NCI-H1048 (cell line): ENCODE results near the gene KCNH3.

ENCODE experiments used
- DNase-seq: peaks from one replicate; lab custom pipeline; 2025; lab: John Stamatoyannopoulos, UW

Gene KCNH3

DNA sequence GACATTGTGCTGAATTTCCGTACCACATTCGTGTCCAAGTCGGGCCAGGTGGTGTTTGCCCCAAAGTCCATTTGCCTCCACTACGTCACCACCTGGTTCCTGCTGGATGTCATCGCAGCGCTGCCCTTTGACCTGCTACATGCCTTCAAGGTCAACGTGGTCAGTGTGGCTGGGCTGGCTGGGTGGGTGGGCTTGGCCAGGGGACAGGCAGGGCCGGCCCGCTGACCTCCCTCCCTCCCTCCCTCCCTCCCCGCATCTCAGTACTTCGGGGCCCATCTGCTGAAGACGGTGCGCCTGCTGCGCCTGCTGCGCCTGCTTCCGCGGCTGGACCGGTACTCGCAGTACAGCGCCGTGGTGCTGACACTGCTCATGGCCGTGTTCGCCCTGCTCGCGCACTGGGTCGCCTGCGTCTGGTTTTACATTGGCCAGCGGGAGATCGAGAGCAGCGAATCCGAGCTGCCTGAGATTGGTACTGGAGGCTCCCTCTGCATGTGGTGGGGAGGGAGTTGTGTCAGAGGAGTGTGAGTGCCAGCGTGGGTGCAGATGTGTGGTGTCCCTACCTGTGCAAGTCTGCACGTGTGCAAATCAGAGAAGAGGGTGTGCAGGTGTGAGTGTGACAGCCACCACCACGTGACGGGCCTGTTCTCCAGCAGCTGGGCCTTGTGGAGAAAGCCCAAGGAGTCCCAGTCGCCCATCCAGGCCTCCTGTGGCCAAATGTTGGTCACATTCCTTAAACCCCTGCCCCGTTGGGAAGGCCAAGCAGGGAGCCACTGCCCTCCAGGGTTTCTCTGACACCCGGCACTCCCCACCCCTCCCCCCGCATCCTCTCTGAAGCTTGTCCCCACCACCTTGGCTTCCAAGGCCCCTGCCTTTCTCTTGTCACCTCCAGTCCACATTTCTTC is 5.3 kb downstream of the KCNH3 start:
- DNase-seq: no peak

DNA sequence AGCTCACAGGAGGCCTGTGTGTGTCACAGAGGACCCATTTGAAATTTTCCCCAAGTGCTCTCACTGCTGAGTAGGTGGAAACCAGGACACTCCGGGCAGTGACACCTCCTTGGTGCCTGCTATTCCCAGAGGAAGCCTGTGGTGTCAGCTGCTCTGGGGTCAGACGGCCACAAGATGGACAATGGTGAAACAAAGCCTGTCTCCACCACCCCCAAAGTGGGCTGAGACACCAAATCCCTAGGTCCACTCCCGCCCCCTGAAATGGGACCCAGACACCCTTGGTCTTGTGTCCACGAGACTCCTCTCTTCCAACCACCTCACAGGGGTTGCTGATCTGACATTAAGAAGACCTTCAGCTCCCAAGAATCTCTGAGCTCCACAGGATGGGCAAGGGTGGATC is 7.0 kb downstream of the KCNH3 start:
- DNase-seq: no peak

DNA sequence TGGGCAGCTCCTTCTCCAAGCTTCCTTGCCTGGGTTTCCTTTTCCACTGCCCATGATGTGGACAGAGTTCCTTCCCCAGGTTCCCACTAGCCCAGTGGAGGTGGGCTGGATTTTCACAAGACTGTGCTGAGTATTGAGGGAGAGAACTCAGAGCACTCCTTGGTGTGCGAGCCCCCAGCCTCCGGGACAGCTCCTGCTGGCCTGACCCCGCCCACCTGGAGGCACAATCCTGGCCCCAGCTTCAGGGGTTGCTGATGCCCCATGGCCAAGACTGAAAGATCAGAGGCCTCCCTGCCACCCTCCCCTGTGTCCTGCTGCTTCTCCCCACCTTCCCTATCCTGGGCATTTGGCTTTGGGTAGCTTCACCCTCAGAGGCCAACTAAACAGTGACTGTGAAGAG is 7.7 kb downstream of the KCNH3 start:
- no peak for DNase-seq

DNA sequence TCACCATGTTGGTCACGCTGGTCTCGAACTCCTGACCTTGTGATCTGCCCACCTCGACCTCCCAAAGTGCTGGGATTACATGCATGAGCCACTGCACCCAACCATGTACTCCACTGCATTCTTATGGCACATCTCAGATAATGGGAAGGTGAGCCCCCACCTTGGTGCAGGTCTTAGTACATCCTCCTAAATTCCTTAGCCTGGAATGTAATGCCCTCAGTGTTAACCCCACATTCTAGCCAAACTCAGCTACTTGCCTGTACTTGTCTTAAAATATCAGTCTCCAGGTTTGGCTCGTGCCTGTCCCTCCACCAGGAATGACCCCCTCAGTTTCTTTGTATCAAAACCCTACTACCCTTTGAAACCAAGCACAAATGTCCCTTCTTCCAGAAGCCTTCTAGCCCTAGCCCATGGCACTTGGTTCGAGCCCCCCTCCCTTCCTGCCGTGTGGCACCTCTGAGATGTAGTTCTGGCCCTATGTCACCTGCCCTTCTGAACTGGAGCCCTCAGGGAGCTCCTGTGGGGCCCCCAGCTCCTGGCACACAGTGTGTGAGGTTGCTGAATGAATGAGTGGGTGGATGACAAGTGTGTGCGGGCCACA is 8.4 kb downstream of the KCNH3 start:
- DNase-seq: no peak

DNA sequence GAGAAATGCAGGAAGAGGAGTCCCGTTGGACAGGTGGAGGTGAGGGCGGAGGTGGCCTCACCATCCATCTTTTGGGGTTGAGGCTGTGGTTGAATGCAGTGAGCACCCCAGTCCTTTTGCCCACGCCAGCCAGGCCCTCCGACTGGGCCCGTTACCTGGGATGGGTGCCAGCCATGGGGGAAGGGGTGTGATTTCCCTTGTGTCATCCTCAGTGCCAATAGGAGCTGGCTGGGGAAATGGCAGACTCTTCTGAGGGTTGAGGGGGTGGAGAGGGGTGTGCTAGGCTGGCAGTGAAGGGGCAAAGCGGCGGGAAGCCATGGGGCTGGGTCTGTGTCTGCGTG is 9.6 kb downstream of the KCNH3 start:
- no peak for DNase-seq

- DNase-seq: no peak
Observed at GRCh38 chr12:49548822-49549648, 10.2 kb downstream of the KCNH3 start.

DNA sequence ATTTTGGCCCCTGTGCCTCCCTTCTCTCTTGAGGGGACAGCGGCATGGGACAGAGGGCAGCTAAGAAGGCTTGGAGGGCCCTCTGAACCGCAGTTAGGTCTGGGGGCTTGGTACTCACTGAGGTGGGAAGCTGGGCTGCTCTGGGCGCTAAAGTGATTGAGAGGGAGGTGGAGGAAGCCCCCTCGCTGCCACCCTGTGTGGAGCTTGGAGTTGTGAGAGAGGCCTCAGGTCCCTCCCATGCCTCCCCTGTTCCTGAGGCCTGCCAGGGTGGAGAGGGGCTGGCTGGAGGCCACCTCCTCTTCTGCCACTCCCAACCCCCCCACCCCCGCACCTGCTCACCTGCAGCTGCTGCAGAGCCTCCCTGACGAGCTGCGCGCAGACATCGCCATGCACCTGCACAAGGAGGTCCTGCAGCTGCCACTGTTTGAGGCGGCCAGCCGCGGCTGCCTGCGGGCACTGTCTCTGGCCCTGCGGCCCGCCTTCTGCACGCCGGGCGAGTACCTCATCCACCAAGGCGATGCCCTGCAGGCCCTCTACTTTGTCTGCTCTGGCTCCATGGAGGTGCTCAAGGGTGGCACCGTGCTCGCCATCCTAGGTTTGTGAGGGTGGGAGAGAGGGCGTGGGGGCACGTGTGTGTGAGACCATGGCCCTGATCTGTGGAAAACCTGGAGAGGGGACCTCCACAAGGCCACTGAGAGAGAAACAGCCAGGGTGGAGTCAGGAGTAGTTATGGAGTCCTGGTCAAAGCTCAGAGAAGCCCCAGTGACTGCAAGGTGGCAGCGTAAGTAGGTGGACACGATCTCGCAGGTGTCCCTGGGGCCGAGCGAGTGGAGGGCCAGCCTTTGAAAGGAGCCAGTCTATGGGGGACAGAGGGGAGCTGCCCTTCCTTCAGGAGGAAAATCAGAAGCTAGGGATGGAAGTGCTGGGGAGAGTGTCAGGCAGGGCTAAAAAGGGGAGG is 11.2 kb downstream of the KCNH3 start:
- no peak for DNase-seq

GRCh38 chr12:49550693-49551252 is 11.9 kb downstream of the KCNH3 start:
- DNase-seq: no peak

DNA sequence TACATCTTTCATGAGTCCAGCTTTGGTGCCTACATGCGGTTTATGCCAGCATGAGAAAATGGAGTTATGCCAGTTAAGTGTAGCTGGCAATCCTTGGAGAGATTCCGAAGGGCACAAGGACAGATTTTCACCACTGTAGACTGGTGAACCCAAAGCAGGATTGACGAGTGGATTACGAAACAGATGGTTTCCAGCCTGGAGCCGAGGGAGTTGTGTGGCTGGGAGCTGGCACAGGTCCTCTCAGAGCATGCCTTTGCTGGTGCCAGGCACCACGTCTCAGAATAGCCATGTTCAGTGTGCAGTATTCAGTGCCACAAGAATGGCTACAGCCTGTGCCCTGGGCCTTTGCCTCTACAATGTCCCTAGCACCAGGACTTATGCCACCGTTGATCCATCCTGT is 13.2 kb downstream of the KCNH3 start:
- DNase-seq: no peak

DNA sequence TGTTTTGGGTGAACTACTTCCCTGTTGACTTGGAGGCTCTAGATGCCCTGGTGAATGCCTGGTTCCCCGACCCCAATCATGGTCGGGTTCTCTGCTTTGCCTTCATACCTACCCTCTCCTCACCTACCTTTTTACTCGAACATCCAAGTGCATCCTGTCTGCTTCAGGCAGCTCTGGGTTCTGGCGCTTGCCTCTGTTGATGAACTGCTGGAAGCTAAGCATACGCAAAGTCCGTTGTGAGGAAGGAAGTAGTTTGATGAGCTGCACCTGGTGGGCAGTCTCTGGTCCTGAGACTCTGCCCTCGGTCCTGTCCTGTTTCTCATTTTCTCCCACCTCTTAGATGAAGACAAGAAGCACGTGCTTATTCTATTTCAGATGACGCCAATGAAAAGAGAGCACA is 13.6 kb downstream of the KCNH3 start:
- no peak for DNase-seq

DNA sequence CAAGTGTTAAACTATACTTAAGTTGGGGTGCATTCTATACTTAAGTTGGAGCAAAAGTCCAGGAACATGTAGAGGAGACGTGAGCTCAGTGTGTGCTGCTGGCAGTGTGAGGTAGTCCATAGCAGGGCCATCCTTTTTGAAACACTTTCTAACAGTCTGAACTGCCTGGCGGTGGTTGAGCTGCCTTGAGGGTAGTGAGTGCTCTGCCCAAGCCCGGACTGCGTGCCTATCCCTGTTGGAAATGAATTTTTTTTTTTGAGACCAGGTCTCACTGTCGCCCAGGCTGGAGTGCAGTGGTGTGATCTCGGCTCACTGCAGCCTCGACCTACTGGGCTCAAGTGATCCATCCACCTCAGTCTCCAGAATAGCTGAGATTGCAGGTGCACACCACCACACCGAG is 14.1 kb downstream of the KCNH3 start:
- DNase-seq: no peak

- no peak for DNase-seq
Observed at GRCh38 chr12:49553512-49554088, 14.8 kb downstream of the KCNH3 start.

DNA sequence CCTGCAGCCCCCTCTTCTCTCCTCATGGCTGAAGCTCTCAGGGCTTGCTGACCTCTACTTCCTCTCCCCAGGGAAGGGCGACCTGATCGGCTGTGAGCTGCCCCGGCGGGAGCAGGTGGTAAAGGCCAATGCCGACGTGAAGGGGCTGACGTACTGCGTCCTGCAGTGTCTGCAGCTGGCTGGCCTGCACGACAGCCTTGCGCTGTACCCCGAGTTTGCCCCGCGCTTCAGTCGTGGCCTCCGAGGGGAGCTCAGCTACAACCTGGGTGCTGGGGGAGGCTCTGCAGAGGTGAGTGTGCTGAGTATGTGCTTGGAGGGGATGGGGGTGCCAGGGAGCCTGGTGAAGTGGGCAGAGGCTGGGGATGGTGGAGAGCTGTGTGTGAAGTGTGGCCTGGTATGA is 15.4 kb downstream of the KCNH3 start:
- DNase-seq: no peak

DNA sequence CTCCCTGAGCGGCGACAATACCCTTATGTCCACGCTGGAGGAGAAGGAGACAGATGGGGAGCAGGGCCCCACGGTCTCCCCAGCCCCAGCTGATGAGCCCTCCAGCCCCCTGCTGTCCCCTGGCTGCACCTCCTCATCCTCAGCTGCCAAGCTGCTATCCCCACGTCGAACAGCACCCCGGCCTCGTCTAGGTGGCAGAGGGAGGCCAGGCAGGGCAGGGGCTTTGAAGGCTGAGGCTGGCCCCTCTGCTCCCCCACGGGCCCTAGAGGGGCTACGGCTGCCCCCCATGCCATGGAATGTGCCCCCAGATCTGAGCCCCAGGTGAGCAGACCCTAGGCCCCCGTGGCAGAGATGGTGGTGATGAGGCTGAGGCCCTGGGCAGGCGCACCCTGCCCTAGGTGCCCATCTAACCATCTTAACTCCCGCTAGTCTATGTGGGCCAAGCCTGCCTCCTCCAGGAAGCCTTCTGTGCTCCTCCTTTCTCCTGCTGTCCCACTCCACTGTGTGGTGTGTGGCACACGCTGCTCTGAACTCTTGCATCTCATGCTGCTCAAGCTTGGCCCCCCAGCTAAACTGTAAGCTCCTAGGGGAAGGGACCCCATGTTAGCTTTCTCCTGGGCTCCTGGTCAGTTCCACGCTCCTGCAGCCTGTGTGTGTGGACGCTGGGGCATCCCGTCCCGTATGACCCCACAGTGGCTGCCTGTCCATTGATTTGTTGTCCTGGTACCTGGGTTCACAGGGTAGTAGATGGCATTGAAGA is 17.0 kb downstream of the KCNH3 start:
- no peak for DNase-seq

DNA sequence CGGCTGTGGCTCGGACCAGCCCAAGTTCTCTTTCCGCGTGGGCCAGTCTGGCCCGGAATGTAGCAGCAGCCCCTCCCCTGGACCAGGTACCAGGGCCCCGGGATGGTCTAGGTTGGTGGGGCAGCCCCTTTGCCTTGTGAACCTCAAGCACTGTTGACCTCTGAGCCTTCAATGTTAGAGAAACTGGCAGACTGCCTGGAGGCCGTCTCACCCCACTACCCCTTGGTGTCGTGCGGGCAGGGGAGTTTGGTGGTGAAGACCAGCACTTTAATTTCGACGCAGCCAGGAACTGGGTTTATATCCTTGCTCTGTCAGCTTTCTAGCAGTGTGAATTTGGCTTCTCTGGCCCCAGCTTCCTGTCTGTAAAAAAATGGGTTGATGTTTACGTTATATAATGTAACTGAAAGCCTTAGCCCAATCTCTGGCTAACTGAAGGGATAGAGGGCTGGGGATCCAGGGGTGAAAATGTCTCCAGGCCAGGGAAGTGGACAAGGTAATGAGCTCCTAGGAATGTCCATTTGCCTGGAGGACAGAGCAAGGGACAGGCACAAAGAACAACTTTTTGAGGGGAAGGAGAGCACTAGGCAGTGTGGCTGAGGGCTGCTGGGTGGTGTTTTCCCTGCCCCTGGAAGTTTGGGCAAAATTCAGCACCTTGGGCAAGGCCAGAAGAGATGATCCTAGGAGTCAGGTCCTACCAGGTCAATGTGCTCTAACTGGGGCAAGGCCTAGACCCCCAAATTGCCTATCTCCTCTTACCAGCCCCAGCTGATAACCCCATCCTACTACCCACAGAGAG is 17.8 kb downstream of the KCNH3 start:
- no peak for DNase-seq

- DNase-seq: no peak
Observed at GRCh38 chr12:49557187-49557916, 18.5 kb downstream of the KCNH3 start.

DNA sequence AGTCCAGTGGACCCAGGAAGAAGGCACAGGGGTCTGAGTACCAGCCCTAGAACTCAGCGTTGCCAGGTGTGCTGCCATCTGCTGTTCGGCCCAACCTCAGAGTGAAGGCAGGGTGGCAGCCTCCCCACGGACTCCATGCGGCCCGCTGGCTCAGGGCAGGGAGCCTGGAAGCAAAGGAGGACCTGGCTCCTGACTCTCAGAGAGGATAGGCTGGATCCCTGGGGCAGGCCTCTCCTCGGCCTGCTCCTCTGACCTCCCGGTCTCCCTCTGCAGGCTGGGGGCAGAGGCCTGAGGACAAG is 19.0 kb downstream of the KCNH3 start:
- DNase-seq: no peak

DNA sequence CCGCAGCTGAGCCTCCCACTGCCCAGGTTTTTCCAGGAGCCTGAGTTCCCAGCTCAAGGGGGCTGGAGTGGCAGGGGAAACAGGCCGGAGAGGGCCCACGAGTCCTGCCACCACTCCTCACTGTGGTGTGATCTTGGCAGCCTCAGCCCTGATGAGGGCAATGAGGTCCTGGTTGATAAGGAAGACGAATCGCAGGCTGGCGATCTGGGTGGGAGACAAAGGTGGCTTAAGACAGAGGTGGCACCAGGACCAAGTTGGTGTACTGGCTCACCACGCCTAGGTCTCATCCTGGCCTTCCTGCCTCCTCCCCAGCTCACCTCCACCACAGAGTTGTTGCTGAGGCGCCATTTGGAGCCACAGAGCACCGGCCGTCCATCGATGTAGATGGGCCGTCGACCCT is 19.7 kb downstream of the KCNH3 start:
- DNase-seq: no peak
